LNCaP clone FGC (cell line): Measurements from ENCODE around the gene PPP1R12A.
"Not testable (repeated sequence)": the region's sequence is repeated elsewhere in the genome, so short reads cannot be mapped to it uniquely, and the experiment has no call there.

Experiments
- DNase-seq: peaks from one replicate; pipeline ENCODE4 v3.0.0-alpha.2; 2011; ENCODE audit warnings: low read depth
- H3K4me3 ChIP-seq: 2 replicates; pipeline ENCODE4 v1.5.1; 2011; ENCODE audit warnings: mild to moderate bottlenecking, low read depth, low read length, control low read depth
- CTCF ChIP-seq: IDR thresholded peaks from 2 replicates; pipeline ENCODE4 v1.5.1; 2012; ENCODE audit warnings: mild to moderate bottlenecking; ENCODE audit not compliant: control insufficient read depth, insufficient read depth; ENCODE audit errors: extremely low read depth

The PPP1R12A gene

DNA sequence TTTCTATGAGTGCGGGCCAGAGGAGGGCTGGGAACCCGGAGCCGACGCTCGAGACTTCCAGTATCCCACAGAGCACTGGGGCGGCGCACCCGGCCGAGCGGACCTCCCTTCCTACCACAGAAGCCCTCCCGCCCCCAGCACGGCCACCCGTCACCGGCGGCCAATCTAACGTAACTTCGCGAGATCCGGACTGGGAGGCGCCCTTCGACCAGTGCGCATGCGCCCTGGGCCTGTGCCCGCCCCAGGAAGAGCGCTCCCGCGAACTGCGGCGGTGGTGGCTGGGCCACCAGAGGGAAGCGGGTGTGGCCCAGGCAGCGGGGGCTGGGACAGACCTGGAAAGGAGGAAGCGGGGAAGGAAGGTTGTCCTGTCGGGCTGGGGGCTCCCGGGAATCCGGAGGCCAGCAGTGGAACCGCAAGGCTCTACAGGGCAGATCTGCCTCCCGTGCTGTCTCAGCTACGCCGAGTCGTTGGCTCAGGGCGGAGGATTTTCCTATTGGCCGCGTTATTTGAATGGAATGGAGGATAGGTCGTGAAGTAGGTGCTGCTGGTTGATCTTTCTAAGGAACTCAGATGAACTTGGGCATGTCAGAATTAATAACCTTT, at the start of gene PPP1R12A:
Gene PPP1R12A (minus strand): TSS at position 77 of the 603 bp plus-strand sequence. CDS start 166 bp downstream, outside the sequence.
- no peak for TF ChIP-seq CTCF
- peak within 1 kb of the TSS; percentile 95 for H3K4me3 ChIP-seq
- DNase-seq, result peak; percentile 84

DNA sequence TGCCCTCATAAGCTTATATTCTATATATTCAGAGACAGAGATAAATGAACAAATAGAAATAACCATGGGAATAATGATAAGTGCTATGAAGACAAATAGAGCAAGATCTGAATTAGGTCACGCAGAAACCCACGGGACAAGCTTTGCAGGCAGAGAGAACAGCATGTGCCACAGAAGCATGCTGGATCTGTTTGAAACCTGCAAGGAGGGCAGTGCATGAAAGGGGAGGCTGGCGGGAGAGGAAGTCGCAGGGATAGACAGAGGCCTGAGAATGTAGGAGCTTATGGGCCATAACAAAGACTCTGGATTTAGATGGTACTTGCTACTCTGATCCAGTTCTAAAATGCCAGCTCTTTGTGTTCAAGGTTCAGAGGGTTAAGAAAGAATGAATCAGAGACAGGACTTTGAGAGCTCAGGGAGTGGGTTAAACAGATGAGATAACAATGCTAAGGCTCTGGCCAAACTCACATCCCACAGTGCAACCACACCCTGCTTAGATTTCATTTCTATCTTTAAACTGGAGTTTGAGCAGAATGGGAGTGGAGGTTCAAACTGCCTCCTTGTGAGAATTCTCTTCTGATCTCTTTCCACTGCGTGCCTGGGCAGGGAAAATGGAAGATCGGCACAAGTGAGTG, 49.2 kb upstream of the PPP1R12A start:
- H3K4me3 ChIP-seq, result no peak overlapping the region
- no peak for DNase-seq
- TF ChIP-seq CTCF, result no peak

DNA sequence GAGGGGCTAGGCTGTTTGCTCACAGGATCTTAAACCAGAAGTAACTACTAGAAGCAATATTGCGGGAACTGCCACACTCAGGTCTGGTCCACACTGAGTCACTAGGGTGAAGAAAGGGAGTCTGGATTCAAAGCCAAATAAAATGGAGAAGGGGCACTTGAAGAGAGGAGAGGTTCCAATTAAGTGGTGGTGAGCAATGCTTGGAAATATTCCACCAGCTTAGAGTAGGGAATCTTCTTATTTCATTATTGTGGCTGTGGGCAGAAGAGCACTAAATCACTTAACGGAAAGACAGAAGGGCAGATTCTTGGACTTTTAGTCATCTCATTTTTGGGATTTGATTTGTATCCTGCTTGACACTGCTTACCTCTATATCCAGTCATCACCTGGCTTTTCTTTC, 48.6 kb upstream of the PPP1R12A start:
- DNase-seq, result no peak
- H3K4me3 ChIP-seq, result no peak overlapping the region
- TF ChIP-seq CTCF, result no peak

DNA sequence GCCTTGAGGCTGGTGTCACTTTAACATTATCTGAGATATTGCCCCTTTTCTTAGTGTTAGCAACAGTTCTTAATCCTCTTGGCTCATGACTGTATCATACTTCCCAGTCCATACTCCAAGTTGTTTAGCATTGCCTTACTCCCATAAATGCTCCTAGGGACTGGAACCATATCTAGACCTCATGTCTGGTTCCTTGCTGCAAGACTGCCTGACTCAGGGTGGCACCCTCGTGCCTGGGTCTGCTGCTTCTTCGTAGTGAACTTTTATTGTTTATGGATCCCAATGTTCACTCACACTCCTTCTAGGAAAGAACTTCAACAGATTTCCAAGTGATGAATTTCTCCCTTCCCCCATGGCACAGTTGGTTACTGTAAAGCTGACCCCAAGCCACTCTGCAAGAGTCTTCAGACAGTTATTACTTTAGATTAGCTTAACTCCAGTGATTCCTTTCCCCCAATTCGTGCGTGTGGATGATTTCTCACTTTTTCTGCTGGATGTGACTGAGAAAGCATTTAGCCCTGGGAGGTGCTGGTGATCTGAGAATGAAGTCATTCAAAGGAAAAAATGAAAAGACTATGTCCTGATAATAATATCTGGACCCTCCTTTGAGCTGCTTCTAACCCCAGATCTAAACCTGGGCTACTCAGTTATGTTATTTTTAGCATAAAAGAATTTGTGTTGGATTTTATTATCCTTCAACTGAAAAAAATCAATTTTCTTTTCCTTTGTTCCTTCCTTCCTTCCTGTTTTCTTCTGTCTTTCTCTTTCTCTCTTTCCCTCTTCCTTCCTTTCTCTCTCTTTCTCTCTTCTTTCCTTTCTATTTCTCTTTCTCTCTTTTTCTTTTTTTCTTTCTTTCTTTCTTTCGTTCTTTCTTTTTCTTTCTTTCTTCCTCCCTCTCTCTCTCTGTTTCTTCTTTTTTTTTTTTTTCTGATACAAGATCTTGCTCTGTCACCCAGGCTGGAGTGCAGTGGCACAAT, 47.5 kb upstream of the PPP1R12A start:
- no peak overlapping the region for H3K4me3 ChIP-seq
- DNase-seq, result no peak
- no peak; the same call in 1 of the 2 replicates for TF ChIP-seq CTCF

DNA sequence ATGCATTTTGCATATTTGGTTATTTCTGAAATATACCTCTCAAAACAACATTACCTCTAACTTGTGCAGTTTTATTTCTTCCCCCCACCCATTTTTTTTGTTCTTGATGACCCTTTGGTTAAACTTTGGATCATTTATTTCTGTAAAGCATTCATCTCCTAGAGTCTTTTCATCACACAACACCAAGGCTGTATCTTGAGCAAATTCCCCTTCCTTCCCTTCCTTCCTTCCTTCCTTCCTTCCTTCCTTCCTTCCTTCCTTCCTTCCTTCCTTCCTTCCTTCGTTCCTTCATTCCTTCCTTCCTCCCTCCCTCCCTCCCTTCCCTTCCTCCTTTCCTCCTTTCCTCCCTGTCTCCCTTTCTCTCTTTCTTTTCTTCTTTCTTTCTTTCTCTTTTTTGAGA, 43.8 kb upstream of the PPP1R12A start:
- no peak overlapping the region for H3K4me3 ChIP-seq
- no peak for TF ChIP-seq CTCF
- no peak for DNase-seq

DNA sequence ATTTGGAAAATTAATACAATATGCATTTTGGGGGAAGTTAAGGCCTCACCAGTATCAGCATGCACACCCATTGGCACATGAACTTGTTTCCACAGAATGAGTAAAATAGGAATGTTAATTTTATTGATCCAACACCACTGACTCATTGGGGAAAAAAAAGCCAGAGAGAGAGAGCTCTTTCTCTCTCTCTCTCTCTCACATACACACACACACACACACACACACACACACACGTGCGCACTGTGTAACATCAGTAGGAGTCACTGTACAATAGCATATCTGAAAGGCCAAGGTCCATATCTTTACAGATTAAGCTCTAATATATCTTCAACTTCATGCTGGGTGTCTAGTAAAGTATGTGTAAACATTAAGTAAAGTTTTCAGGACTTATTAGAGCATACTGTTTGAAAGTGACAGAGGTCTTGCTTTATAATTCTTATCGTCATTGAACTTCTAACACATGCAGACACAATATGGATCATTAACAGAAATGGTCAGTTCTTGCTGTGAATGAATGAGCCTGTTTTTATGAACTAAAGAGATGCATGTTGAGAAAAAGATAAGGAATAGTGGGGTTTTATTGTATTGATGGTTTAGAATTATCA, 43.1 kb upstream of the PPP1R12A start:
- not testable (repeated sequence) for H3K4me3 ChIP-seq, DNase-seq

- no peak for TF ChIP-seq CTCF
- no peak for DNase-seq
- no peak overlapping the region for H3K4me3 ChIP-seq
Observed at GRCh38 chr12:79975143-79975542, 40.2 kb upstream of the PPP1R12A start.
